ENCODE data around the gene ARID4B. TPM values are rescaled to one million over a fixed set of nuclear protein-coding genes. Genes with fewer than 3 reads are reported as not detected.

Gene ARID4B
- total RNA-seq, 1 experiment from 2014 or later = 34.0 TPM

DNA sequence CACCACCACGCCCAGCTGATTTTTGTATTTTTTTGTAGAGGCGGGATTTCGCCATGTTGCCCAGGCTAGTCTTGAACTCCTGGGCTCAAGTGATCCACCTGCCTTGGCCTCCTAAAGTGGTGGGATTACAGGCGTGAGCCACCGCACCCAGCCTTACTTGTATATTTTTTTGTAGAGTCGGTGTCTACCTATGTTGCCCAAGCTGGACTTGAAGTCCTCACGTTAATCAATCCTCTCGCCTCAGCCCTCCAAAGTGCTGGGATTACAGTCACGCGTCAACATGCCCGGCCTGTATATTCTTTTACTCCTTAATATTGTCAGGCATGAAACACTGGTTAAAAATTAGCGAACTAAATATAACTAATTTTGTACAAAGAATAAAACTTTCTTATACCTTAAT is 193.8 kb downstream of the ARID4B start:
- H3K56ac ChIP-seq (ENCODE audit: insufficient read length, low read depth, low read length) = no peak overlapping the region
- Mint-ChIP-seq H3K4me1 (peaks cover 0 to 3% of the 10 kb centered on the region in 2 experiments; a peak in 2 of 4 replicates), H3K9me3 (no peaks in the 10 kb centered on the region), H3K27ac (no peak overlapping the region), H3K27me3 (ENCODE audit: low read depth) (no peaks in the 10 kb centered on the region), H3K36me3 (ENCODE audit: insufficient read depth in 1 of 3, low read depth in 3 of 3) (peaks cover 38 to 78% (median 76%) of the 10 kb centered on the region in 3 experiments), H3K4me3 (no peak overlapping the region)
- TF ChIP-seq, protein P1, sequence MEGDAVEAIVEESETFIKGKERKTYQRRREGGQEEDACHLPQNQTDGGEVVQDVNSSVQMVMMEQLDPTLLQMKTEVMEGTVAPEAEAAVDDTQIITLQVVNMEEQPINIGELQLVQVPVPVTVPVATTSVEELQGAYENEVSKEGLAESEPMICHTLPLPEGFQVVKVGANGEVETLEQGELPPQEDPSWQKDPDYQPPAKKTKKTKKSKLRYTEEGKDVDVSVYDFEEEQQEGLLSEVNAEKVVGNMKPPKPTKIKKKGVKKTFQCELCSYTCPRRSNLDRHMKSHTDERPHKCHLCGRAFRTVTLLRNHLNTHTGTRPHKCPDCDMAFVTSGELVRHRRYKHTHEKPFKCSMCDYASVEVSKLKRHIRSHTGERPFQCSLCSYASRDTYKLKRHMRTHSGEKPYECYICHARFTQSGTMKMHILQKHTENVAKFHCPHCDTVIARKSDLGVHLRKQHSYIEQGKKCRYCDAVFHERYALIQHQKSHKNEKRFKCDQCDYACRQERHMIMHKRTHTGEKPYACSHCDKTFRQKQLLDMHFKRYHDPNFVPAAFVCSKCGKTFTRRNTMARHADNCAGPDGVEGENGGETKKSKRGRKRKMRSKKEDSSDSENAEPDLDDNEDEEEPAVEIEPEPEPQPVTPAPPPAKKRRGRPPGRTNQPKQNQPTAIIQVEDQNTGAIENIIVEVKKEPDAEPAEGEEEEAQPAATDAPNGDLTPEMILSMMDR (conservative IDR thresholded peaks at IDR 0.05) = no peak
- DNase-seq = no peak
- H2BK5ac ChIP-seq (ENCODE audit: insufficient read length, low read length) = no peak overlapping the region
- no peak overlapping the region for H4K8ac ChIP-seq (replicated peaks; ENCODE audit: insufficient read length, low read depth, low read length)
- WGBS (ENCODE audit: extremely low coverage, insufficient read length, low lambda C conversion rate) = no CpG with 5 or more reads among the region's 12 CpGs
- no peaks in the 10 kb centered on the region for H3K4me1 ChIP-seq (ENCODE audit: insufficient read depth, low read length)
- H3K4ac ChIP-seq (ENCODE audit: low read depth, low read length) = no peak overlapping the region
- H4K5ac ChIP-seq (ENCODE audit: insufficient read length, low read depth, low read length) = no peak overlapping the region
- no peak overlapping the region for H3K4me2 ChIP-seq (ENCODE audit: insufficient read depth, insufficient read length, low read length)
- H3K79me2 ChIP-seq (ENCODE audit: insufficient read depth, low read length) = no peaks in the 10 kb centered on the region
- H2BK120ac ChIP-seq (ENCODE audit: low read depth, low read length, poor library complexity, severe bottlenecking) = no peak overlapping the region
- H3K27me3 ChIP-seq (ENCODE audit: insufficient read depth, low read length) = no peaks in the 10 kb centered on the region
- H3T11ph ChIP-seq (ENCODE audit: low read length) = no peak overlapping the region
- no peak overlapping the region for H2AK5ac ChIP-seq (ENCODE audit: insufficient read length, low read length)
- H3K9me3 ChIP-seq (ENCODE audit: control insufficient read depth, low read depth, low read length) = no peaks in the 10 kb centered on the region
- H4K20me1 ChIP-seq (ENCODE audit: control insufficient read depth, insufficient read depth, insufficient read length) = no peaks in the 10 kb centered on the region
- no peak overlapping the region for H4K91ac ChIP-seq (ENCODE audit: insufficient read length, low read depth, low read length)
- no peak overlapping the region for H3K18ac ChIP-seq (ENCODE audit: insufficient read length, low read depth, low read length)
- H2BK12ac ChIP-seq (ENCODE audit: insufficient read length, low read depth, low read length) = no peak overlapping the region
- H3K9ac ChIP-seq (ENCODE audit: extremely low read depth, insufficient read length, low read length) = no peak overlapping the region
- H3K79me1 ChIP-seq (ENCODE audit: insufficient read depth, low read depth, low read length, poor library complexity, severe bottlenecking) = no peaks in the 10 kb centered on the region
- no peaks in the 10 kb centered on the region for H3K23me2 ChIP-seq (ENCODE audit: insufficient read length, low read depth, low read length, poor library complexity, severe bottlenecking)
- H2BK20ac ChIP-seq (ENCODE audit: low read depth, low read length, poor library complexity, severe bottlenecking) = no peak overlapping the region
- no peak overlapping the region for H2BK15ac ChIP-seq (ENCODE audit: low read depth, low read length)
- no peak overlapping the region for H3K14ac ChIP-seq (ENCODE audit: insufficient read depth, low read length)
- H3K23ac ChIP-seq (ENCODE audit: insufficient read length, low read depth, low read length) = no peak overlapping the region
- no peak overlapping the region for H3K27ac ChIP-seq (ENCODE audit: insufficient read length, low read depth, low read length)
- no peak overlapping the region for H2AFZ ChIP-seq (ENCODE audit: low read length)

Measured in H9 (cell line).